Spinal cord (tissue), 10 donors: ENCODE results near the gene GANAB. TPM values are rescaled to one million over a fixed set of nuclear protein-coding genes. Genes with fewer than 3 reads are reported as not detected.

Source experiments
- DNase-seq, 6 donors: peaks; one replicate each; pipeline versions ENCODE4 v3.0.0 to v3.0.0-alpha.2; 2013 to 2015; ENCODE audit warnings: low spot score in 6 of 6, low read depth in 4 of 6
- H3K27ac ChIP-seq: one replicate; pipeline ENCODE4 v1.5.1; 2013; ENCODE audit warnings: low read depth, low read length, control low read depth
- H3K27me3 ChIP-seq: one replicate; pipeline ENCODE4 v1.6.1; 2013; ENCODE audit warnings: low read length; ENCODE audit not compliant: control insufficient read depth, insufficient read depth
- H3K36me3 ChIP-seq: one replicate; pipeline ENCODE4 v1.6.1; 2013; ENCODE audit warnings: low read length; ENCODE audit not compliant: control insufficient read depth, insufficient read depth
- H3K4me1 ChIP-seq: one replicate; pipeline ENCODE4 v1.6.1; 2013; ENCODE audit warnings: low read length; ENCODE audit not compliant: control insufficient read depth, insufficient read depth
- H3K4me3 ChIP-seq: one replicate; pipeline ENCODE4 v1.5.1; 2013; ENCODE audit warnings: low read depth, low read length, control low read depth
- H3K9me3 ChIP-seq: one replicate; pipeline ENCODE4 v1.6.1; 2013; ENCODE audit warnings: low read length; ENCODE audit not compliant: control insufficient read depth, insufficient read depth
- WGBS: methylation state at CpG from one replicate; pipeline ENCODE4 v1.1.5; 2013; ENCODE audit warnings: missing lambda C conversion rate; ENCODE audit not compliant: insufficient coverage; 5-methylcytosine and 5-hydroxymethylcytosine counted together
- polyA plus RNA-seq, 2 donors: library from polyadenylated mRNA; unstranded; fragments of 120-200 nt; gene quantifications; one replicate each; pipeline ENCODE4 v1.2.1, GENCODE V29; 2013; ENCODE audit not compliant: insufficient read length in 2 of 2
- total RNA-seq, 2 donors: library from RNA; depleted of rRNA in 1 of 2; stranded (reverse); fragments of 120-200 nt in 1 of 2; fragments of >200 nt in 1 of 2; gene quantifications; one replicate each; pipeline versions ENCODE4 v1.2.3 to v1.2.4, GENCODE V29; 2013 to 2014
- donor health status: healthy.

Gene GANAB
- total and polyA plus RNA-seq, 4 donors: 119 to 195 (median 165) TPM

GRCh38 chr11:62612366-62613290 is 33.8 kb downstream of the GANAB start, which contains the start of the genes EML3 and ROM1:
TSS of gene EML3 (minus strand) at chr11:62612775. CDS start at chr11:62612457, 318 bp downstream.
TSS of gene ROM1 (plus strand) at chr11:62613257. CDS start at chr11:62613282, 25 bp downstream.
- WGBS: 2% methylated on average over 85 of the region's 91 CpGs
- H3K4me1 ChIP-seq: peaks cover 28% of the 10 kb centered on the region
- peak in 2 of 6 donors; percentile 73 to 93 for DNase-seq
- H3K36me3 ChIP-seq: peaks cover 55% of the 10 kb centered on the region
- H3K27ac ChIP-seq: peak within 1 kb of the TSS; percentile 90
- H3K27me3 ChIP-seq: no peaks in the 10 kb centered on the region
- no peaks in the 10 kb centered on the region for H3K9me3 ChIP-seq
- peak within 1 kb of the TSS; percentile 63 for H3K4me3 ChIP-seq

GRCh38 chr11:62611705-62612365 is 34.6 kb downstream of the GANAB start:
- 2% methylated on average over 33 of the region's 34 CpGs for WGBS
- Histone ChIP-seq H3K27ac (peak overlapping the region; percentile 90), H3K4me1 (peaks cover 28% of the 10 kb centered on the region), H3K27me3 (no peaks in the 10 kb centered on the region), H3K36me3 (peaks cover 53% of the 10 kb centered on the region), H3K4me3 (peak overlapping the region; percentile 63), H3K9me3 (no peaks in the 10 kb centered on the region)
- peak in 2 of 6 donors; percentile 20 to 75 for DNase-seq

GRCh38 chr11:62610814-62611704 is 35.4 kb downstream of the GANAB start:
- Histone ChIP-seq H3K27ac (peak overlapping the region; percentile 90), H3K4me3 (peak overlapping the region; percentile 63), H3K4me1 (peaks cover 28% of the 10 kb centered on the region), H3K36me3 (peaks cover 48% of the 10 kb centered on the region), H3K9me3 (no peaks in the 10 kb centered on the region), H3K27me3 (no peaks in the 10 kb centered on the region)
- no peak for DNase-seq
- 63% methylated on average over 16 of the region's 28 CpGs for WGBS

- Histone ChIP-seq H3K4me1 (peaks cover 28% of the 10 kb centered on the region), H3K27me3 (no peaks in the 10 kb centered on the region), H3K36me3 (peaks cover 48% of the 10 kb centered on the region), H3K27ac (no peak overlapping the region), H3K9me3 (no peaks in the 10 kb centered on the region), H3K4me3 (no peak overlapping the region)
- WGBS: 94% methylated on average over 3 of the region's 6 CpGs
- DNase-seq: no peak
Measured at GRCh38 chr11:62610403-62610802, 36.0 kb downstream of the GANAB start.

GRCh38 chr11:62608776-62609175 is 37.6 kb downstream of the GANAB start:
- H3K9me3 ChIP-seq: no peaks in the 10 kb centered on the region
- H3K36me3 ChIP-seq: peaks cover 42% of the 10 kb centered on the region
- H3K27ac ChIP-seq: no peak overlapping the region
- 89% methylated on average over 7 of the region's 12 CpGs for WGBS
- no peak for DNase-seq
- H3K4me1 ChIP-seq: peaks cover 28% of the 10 kb centered on the region
- no peak overlapping the region for H3K4me3 ChIP-seq
- no peaks in the 10 kb centered on the region for H3K27me3 ChIP-seq

GRCh38 chr11:62607714-62608113 is 38.7 kb downstream of the GANAB start:
- 61% methylated on average over 4 of the region's 4 CpGs for WGBS
- Histone ChIP-seq H3K36me3 (peaks cover 37% of the 10 kb centered on the region), H3K9me3 (no peaks in the 10 kb centered on the region), H3K4me3 (no peak overlapping the region), H3K27ac (no peak overlapping the region), H3K27me3 (no peaks in the 10 kb centered on the region), H3K4me1 (peaks cover 23% of the 10 kb centered on the region)
- DNase-seq: no peak

GRCh38 chr11:62605902-62606301 is 40.5 kb downstream of the GANAB start:
- Histone ChIP-seq H3K27ac (no peak overlapping the region), H3K36me3 (peaks cover 32% of the 10 kb centered on the region), H3K27me3 (no peaks in the 10 kb centered on the region), H3K4me3 (no peak overlapping the region), H3K4me1 (peaks cover 18% of the 10 kb centered on the region), H3K9me3 (no peaks in the 10 kb centered on the region)
- WGBS: 94% methylated on average over 14 of the region's 15 CpGs
- no peak for DNase-seq

- peaks cover 15% of the 10 kb centered on the region for H3K4me1 ChIP-seq
- no peaks in the 10 kb centered on the region for H3K9me3 ChIP-seq
- WGBS: 93% methylated on average over 2 of the region's 6 CpGs
- DNase-seq: no peak
- no peak overlapping the region for H3K27ac ChIP-seq
- no peaks in the 10 kb centered on the region for H3K27me3 ChIP-seq
- no peak overlapping the region for H3K4me3 ChIP-seq
- peaks cover 29% of the 10 kb centered on the region for H3K36me3 ChIP-seq
Measured at GRCh38 chr11:62605467-62605866, 40.9 kb downstream of the GANAB start.
